Heart left ventricle (tissue), 16 donors: ENCODE measurements around the gene F11R. TPM values are rescaled to one million over a fixed set of nuclear protein-coding genes. Genes with fewer than 3 reads are reported as not detected.

ENCODE experiments used
- ATAC-seq, 4 donors: fragments of 200-7000 bp; cut with Tn5 transposase; one replicate each; pipeline ENCODE4 v1.9.1; 2020 to 2022; ENCODE audit warnings: moderate library complexity in 4 of 4, mild to moderate bottlenecking in 3 of 4, moderate number of reproducible peaks in 1 of 4
- DNase-seq, 5 donors: peaks; one replicate each; pipeline ENCODE4 v3.0.0-alpha.2; 2020
- H3K27ac ChIP-seq, 12 donors: fragments of 200-600 bp; sonication (generic) in 4 of 12; one replicate each; pipeline versions ENCODE4 v1.5.0 to v1.8.0; 2016 to 2022; ENCODE audit warnings: mild to moderate bottlenecking in 2 of 12
- H3K27me3 ChIP-seq, 9 donors: fragments of 200-600 bp; sonication (generic) in 2 of 9; one replicate each; pipeline versions ENCODE4 v1.5.1 to v1.8.0; 2016 to 2022; ENCODE audit warnings: mild to moderate bottlenecking in 3 of 9
- H3K36me3 ChIP-seq, 9 donors: fragments of 200-600 bp; sonication (generic) in 2 of 9; one replicate each; pipeline versions ENCODE4 v1.5.0 to v1.8.0; 2018 to 2022; ENCODE audit warnings: mild to moderate bottlenecking in 2 of 9
- H3K4me1 ChIP-seq, 12 donors: fragments of 200-600 bp; sonication (generic) in 4 of 12; one replicate each; pipeline versions ENCODE4 v1.5.0 to v1.8.0; 2016 to 2022; ENCODE audit warnings: mild to moderate bottlenecking in 3 of 12
- H3K4me3 ChIP-seq, 12 donors: fragments of 200-600 bp; sonication (generic) in 4 of 12; one replicate each; pipeline versions ENCODE4 v1.5.0 to v1.8.0; 2017 to 2022; ENCODE audit warnings: mild to moderate bottlenecking in 9 of 12, moderate library complexity in 4 of 12
- H3K9me3 ChIP-seq, 12 donors: fragments of 200-600 bp; sonication (generic) in 4 of 12; one replicate each; pipeline versions ENCODE4 v1.5.0 to v1.8.0; 2016 to 2022; ENCODE audit warnings: mild to moderate bottlenecking in 1 of 12
- CTCF ChIP-seq, 12 donors: fragments of 200-600 bp; sonication (generic) in 4 of 12; IDR thresholded peaks; one replicate each; pipeline versions ENCODE4 v1.5.0 to v1.8.0; 2018 to 2022; ENCODE audit warnings: antibody characterized with exemption in 12 of 12, mild to moderate bottlenecking in 5 of 12
- POLR2A ChIP-seq, 2 donors: fragments of 450-650 bp; IDR thresholded peaks; one replicate each; pipeline ENCODE4 v1.6.1; 2017; ENCODE audit warnings: antibody characterized with exemption in 2 of 2, mild to moderate bottlenecking in 2 of 2, moderate library complexity in 2 of 2
- WGBS, 4 donors: extraction: QIAGEN DNeasy Blood & Tissue Kit in 2 of 4; methylation state at CpG; one replicate each; pipeline versions ENCODE4 v1.1.5 to v1.1.7; 2013 to 2018; 5-methylcytosine and 5-hydroxymethylcytosine counted together
- intact Hi-C, 10 donors: fragments of 100-400 bp; cut with DNase I; formaldehyde crosslinking; loops; one replicate each; pipeline versions ENCODE4 v1.11.1 to v1.14.2; 2022
- polyA plus RNA-seq, 2 donors: library from polyadenylated mRNA; stranded (reverse); fragments of 200-250 nt; gene quantifications; one replicate each; pipeline ENCODE4 v1.2.3, GENCODE V29; 2013
- total RNA-seq, 9 donors: library from RNA; depleted of rRNA in 2 of 9; stranded (reverse); fragments of >200 nt in 2 of 9; fragmentation: NEBNext Ultra II Directional in 3 of 9; extraction: Animal tissue kit (Norgen Biotek cat#: 25700) in 3 of 9; gene quantifications; one replicate each; pipeline versions ENCODE4 v1.1.0 to v1.2.4, GENCODE V29; 2016 to 2023
- donor health status: ischemic (EF 13 %, LVEDD 7.1; RV severe dilation, severe dysfunction).
- donor health status: healthy with polysubstance abuse.
- donor health status: DM: no; HTN: yes; CAD: no.
- donor health status: DM: no; HTN: no; CAD: no.
- donor health status: ischemic (EF 25% LVEDD 6.9; RV normal size, moderate dysfunction).
- donor health status: ischemic (EF 25% LVEDD 5.7; RV mildly dilated, moderate dysfunction).
- donor health status: healthy.
- donor health status: DM: yes; HTN: yes; CAD: no.
- donor health status: ischemic (EF 35%, LVEDD 5.7; RV mildly dilated, moderate dysfunction).
- donor health status: nonischemic (EF 11% LVEDD 7.7; RV severe dilation, severe dysfunction).
- donor health status: DM: yes; HTN: yes; CAD: no.
- donor health status: PGD.
- donor health status: ischemic (EF 29% LVEDD 5.4; RV normal size, mild dysfunction).
- donor health status: nonischemic (EF 23%, LVEDD 6.1; RV moderate dilation, normal function).

F11R gene
- total and polyA plus RNA-seq, 11 donors, result 7.4 to 23.4 (median 10.9) TPM

- no peak for ATAC-seq
- TF ChIP-seq CTCF (IDR thresholded peaks at IDR 0.05), result no peak
- no peak for TF ChIP-seq POLR2A (IDR thresholded peaks at IDR 0.05)
- intact Hi-C loops, result no loop called here
Observed at GRCh38 chr1:161059293-161059692, 38.3 kb upstream of the F11R start.

GRCh38 chr1:161054805-161055204, 33.9 kb upstream of the F11R start:
- 68 to 94% (median 78%) methylated on average over 7 of the region's 7 CpGs for WGBS, 4 donors
- DNase-seq (no peak), ATAC-seq (no peak)
- no peak overlapping the region for H3K4me3 ChIP-seq
- no peak for TF ChIP-seq POLR2A (IDR thresholded peaks at IDR 0.05)
- peak in 2 of 12 donors; percentile 13 for TF ChIP-seq CTCF (IDR thresholded peaks at IDR 0.05)
- H3K27ac ChIP-seq, result no peak overlapping the region
- H3K36me3 ChIP-seq, result peaks cover 0 to 75% (median 0%) of the 10 kb centered on the region in 9 donors
- peaks cover 0 to 52% (median 4%) of the 10 kb centered on the region in 9 donors for H3K27me3 ChIP-seq
- no peaks in the 10 kb centered on the region for H3K4me1 ChIP-seq
- no peaks in the 10 kb centered on the region for H3K9me3 ChIP-seq
- intact Hi-C loops, result no loop called here

More at GRCh38 chr1:161059293-161059692, 38.3 kb upstream of the F11R start:
- Histone ChIP-seq H3K36me3 (peaks cover 0 to 44% (median 0%) of the 10 kb centered on the region in 9 donors), H3K9me3 (no peaks in the 10 kb centered on the region), H3K27ac (no peak overlapping the region), H3K4me3 (no peak overlapping the region), H3K27me3 (peaks cover 0 to 49% (median 4%) of the 10 kb centered on the region in 9 donors), H3K4me1 (peaks cover 0 to 2% (median 0%) of the 10 kb centered on the region in 12 donors)
- no peak for DNase-seq
- WGBS, 4 donors, result 70 to 88% (median 75%) methylated on average over 6 of the region's 6 CpGs

GRCh38 chr1:161054232-161054631, 33.3 kb upstream of the F11R start:
- Histone ChIP-seq H3K27ac (no peak overlapping the region), H3K4me1 (no peaks in the 10 kb centered on the region), H3K4me3 (no peak overlapping the region), H3K36me3 (peaks cover 0 to 75% (median 0%) of the 10 kb centered on the region in 9 donors), H3K9me3 (no peaks in the 10 kb centered on the region), H3K27me3 (peaks cover 0 to 49% (median 4%) of the 10 kb centered on the region in 9 donors)
- no peak for DNase-seq
- ATAC-seq, result no peak
- intact Hi-C loops, result no loop called here
- no peak for TF ChIP-seq CTCF (IDR thresholded peaks at IDR 0.05)
- TF ChIP-seq POLR2A (IDR thresholded peaks at IDR 0.05), result no peak
- 82 to 90% (median 84%) methylated on average over 3 to 4 of the region's 4 CpGs for WGBS, 4 donors

- Histone ChIP-seq H3K27me3 (peaks cover 0 to 36% (median 4%) of the 10 kb centered on the region in 9 donors), H3K36me3 (peaks cover 0 to 78% (median 0%) of the 10 kb centered on the region in 9 donors), H3K9me3 (no peaks in the 10 kb centered on the region), H3K4me3 (no peak overlapping the region), H3K27ac (no peak overlapping the region), H3K4me1 (peaks cover 0 to 12% (median 0%) of the 10 kb centered on the region in 12 donors)
- TF ChIP-seq POLR2A (IDR thresholded peaks at IDR 0.05) (no peak), CTCF (IDR thresholded peaks at IDR 0.05) (no peak)
- 74 to 81% (median 78%) methylated on average over 3 of the region's 3 CpGs for WGBS, 4 donors
- intact Hi-C loops, result no loop called here
- no peak for ATAC-seq
- DNase-seq, result no peak
Observed at GRCh38 chr1:161052899-161053298, 31.9 kb upstream of the F11R start.
